ENCODE results near the gene ADAMTSL5. TPM values are rescaled to one million over a fixed set of nuclear protein-coding genes. Genes with fewer than 3 reads are reported as not detected.

The ADAMTSL5 gene
- total and polyA plus RNA-seq, 8 donors = 1.1 to 29.5 (median 1.8) TPM; not detected in 2

DNA sequence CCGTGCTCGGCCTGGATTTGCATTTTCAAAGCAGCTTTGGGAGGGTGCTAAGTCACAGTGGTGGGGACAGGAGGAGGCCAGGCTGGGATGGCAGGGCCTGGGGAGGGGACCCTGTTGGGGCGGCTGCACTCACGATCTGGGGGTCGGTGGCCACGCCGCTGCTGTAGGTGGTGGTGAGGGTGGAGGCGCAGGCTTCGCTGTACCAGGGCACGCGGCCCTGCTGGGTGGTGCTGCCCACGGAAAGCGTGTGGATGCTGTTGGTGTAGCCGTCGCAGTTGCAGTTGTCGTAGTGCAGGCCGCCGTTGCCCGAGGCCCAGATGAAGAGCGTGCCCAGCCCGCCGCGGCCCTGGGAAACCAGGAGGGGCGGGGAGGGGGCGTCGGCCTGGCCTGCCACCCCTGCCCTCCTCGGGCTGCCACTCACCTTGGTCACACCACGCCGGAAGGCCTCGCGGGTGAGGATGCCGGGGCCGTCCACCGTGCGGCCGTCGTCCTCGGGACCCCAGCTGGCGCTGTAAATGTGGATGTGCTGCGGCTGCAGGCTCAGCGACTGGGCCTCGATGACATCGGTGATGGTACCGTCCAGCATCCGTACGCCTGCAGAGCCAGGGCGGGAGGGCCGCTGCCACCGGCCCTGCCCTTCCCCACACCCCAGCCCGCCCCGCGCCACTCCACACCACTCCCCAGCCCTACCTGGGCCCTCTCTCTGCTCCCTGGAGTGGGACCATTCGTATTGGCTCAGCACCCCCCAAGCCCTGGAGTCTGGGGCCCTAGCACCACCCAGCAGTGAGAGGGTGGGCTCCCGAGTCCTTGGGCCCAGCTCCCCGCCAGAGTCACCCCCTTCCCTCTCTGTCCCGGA is 25.9 kb downstream of the ADAMTSL5 start:
- peaks cover 0 to 11% (median 6%) of the 10 kb centered on the region in 3 donors for H3K27me3 ChIP-seq
- peak in 1 of 2 donors; percentile 5 for DNase-seq
- peaks cover 16 to 22% (median 21%) of the 10 kb centered on the region in 4 donors for H3K4me1 ChIP-seq
- TF ChIP-seq POLR2AphosphoS5 (IDR thresholded peaks at IDR 0.05) = no peak
- no peak for TF ChIP-seq EP300 (IDR thresholded peaks at IDR 0.05)
- TF ChIP-seq, protein P1, sequence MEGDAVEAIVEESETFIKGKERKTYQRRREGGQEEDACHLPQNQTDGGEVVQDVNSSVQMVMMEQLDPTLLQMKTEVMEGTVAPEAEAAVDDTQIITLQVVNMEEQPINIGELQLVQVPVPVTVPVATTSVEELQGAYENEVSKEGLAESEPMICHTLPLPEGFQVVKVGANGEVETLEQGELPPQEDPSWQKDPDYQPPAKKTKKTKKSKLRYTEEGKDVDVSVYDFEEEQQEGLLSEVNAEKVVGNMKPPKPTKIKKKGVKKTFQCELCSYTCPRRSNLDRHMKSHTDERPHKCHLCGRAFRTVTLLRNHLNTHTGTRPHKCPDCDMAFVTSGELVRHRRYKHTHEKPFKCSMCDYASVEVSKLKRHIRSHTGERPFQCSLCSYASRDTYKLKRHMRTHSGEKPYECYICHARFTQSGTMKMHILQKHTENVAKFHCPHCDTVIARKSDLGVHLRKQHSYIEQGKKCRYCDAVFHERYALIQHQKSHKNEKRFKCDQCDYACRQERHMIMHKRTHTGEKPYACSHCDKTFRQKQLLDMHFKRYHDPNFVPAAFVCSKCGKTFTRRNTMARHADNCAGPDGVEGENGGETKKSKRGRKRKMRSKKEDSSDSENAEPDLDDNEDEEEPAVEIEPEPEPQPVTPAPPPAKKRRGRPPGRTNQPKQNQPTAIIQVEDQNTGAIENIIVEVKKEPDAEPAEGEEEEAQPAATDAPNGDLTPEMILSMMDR (IDR thresholded peaks at IDR 0.05) = no peak
- no peak for TF ChIP-seq POLR2A (IDR thresholded peaks at IDR 0.05)
- intact Hi-C loops (cut with DNase I; ENCODE audit: low total_unique reads) = no loop called here
- no peak overlapping the region for H3K27ac ChIP-seq
- no peaks in the 10 kb centered on the region for H3K9me3 ChIP-seq
- 92 to 94% (median 94%) methylated on average over 22 to 56 of the region's 56 CpGs for WGBS, 5 donors
- H3K36me3 ChIP-seq = no peaks in the 10 kb centered on the region
- H3K4me3 ChIP-seq = no peak overlapping the region

DNA sequence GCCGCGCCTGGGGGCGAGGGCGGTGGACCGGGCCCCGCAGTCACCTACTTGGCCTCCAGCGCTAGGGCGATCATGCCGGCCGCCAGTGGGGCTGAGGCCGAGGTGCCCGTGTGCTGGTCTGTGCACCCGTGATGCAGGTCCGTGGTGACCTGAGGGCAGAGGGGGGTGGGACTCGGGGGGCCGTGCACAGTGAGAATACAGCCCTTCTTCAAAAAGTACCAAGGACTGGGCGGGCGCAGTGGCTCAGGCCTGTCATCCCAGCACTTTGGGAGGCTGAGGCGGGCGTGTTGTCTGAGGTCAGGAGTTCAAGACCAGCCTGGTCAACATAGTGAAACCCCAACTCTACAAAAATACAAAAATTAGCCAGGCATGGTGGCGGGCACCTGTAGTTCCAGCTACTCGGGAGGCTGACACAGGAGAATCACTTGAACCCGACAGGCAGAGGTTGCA is 28.8 kb downstream of the ADAMTSL5 start:
- Histone ChIP-seq H3K36me3 (no peaks in the 10 kb centered on the region), H3K4me1 (peaks cover 6 to 8% (median 7%) of the 10 kb centered on the region in 4 donors), H3K27me3 (no peaks in the 10 kb centered on the region), H3K4me3 (no peak overlapping the region), H3K27ac (no peak overlapping the region), H3K9me3 (no peaks in the 10 kb centered on the region)
- intact Hi-C loops (cut with DNase I; ENCODE audit: low total_unique reads) = no loop called here
- TF ChIP-seq POLR2AphosphoS5 (IDR thresholded peaks at IDR 0.05) = no peak
- TF ChIP-seq, protein P1 (IDR thresholded peaks at IDR 0.05) = no peak
- TF ChIP-seq POLR2A (IDR thresholded peaks at IDR 0.05) = no peak
- no peak for TF ChIP-seq EP300 (IDR thresholded peaks at IDR 0.05)
- 85 to 96% (median 92%) methylated on average over 17 to 23 of the region's 23 CpGs for WGBS, 5 donors
- no peak for DNase-seq

DNA sequence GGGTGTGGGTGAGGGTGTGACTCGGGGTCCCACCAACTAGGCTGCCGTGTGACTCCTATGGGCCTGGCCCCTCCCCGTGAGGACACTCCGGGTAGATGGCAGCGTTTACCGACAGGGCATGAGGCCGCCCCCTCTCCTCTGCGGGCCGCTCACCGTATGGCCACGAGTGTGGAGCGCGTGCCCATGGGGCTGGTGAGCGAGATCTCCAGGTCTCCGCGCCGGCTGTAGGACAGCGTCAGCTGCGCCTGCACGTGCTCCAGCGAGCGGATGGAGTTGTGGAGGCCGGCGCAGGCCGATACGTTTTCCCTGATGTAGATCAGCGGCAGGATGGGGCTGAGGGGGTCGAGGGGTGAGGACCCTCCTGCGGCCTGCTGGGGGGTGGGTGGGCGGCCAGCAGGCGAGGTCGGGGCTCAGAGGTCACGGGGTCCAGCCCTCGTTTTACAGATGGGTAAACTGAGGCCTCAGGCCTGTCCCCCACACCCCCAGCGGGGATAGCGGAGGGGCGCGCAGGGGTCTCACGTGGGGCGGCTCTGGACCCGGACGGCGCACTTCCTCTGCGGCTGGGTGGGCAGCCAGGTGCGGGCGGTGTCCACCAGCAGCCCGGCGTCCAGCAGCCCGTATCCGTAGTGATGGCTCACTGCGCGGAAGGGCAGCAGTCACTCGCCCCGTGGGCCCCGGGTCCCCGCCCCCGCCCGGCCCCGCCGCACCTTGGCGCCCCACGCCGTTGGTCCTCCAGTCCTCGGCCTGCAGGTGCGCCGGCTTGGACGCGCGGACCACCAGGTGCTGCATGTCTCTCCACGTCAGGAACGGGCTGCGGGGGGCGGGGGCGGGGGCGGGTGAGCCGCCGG is 29.5 kb downstream of the ADAMTSL5 start:
- H3K4me1 ChIP-seq = peaks cover 11 to 13% (median 12%) of the 10 kb centered on the region in 4 donors
- intact Hi-C loops (cut with DNase I; ENCODE audit: low total_unique reads) = no loop called here
- H3K36me3 ChIP-seq = no peaks in the 10 kb centered on the region
- TF ChIP-seq POLR2A (IDR thresholded peaks at IDR 0.05) (no peak), EP300 (IDR thresholded peaks at IDR 0.05) (no peak), POLR2AphosphoS5 (IDR thresholded peaks at IDR 0.05) (no peak)
- TF ChIP-seq, protein P1 (IDR thresholded peaks at IDR 0.05) = no peak
- WGBS, 5 donors = 91 to 94% (median 93%) methylated on average over 48 to 77 of the region's 77 CpGs
- H3K4me3 ChIP-seq = no peak overlapping the region
- H3K27me3 ChIP-seq = no peaks in the 10 kb centered on the region
- H3K27ac ChIP-seq = no peak overlapping the region
- H3K9me3 ChIP-seq = no peaks in the 10 kb centered on the region
- no peak for DNase-seq

Data from stomach (tissue), 9 donors.